Uterus (tissue), 4 donors: ENCODE results near the gene BGN. TPM values are rescaled to one million over a fixed set of nuclear protein-coding genes. Genes with fewer than 3 reads are reported as not detected.

Source experiments
- DNase-seq, 2 donors: peaks; one replicate each; pipeline ENCODE4 v3.0.0-alpha.2; 2019 to 2020
- H3K27ac ChIP-seq, 2 donors: fragments of 200-600 bp; sonication (generic); 1 replicate in 1 of 2; 2 replicates in 1 of 2; pipeline ENCODE4 v1.5.1; 2016 to 2018
- H3K27me3 ChIP-seq, 2 donors: fragments of 200-600 bp; sonication (generic); one replicate each; pipeline ENCODE4 v1.5.1; 2018 to 2019; ENCODE audit warnings: control low read depth in 1 of 2
- H3K36me3 ChIP-seq, 2 donors: fragments of 200-600 bp; sonication (generic); one replicate each; pipeline ENCODE4 v1.5.1; 2019; ENCODE audit warnings: control low read depth in 1 of 2
- H3K4me1 ChIP-seq, 2 donors: fragments of 200-600 bp; sonication (generic); one replicate each; pipeline ENCODE4 v1.5.1; 2018 to 2019; ENCODE audit warnings: control low read depth in 1 of 2
- H3K4me3 ChIP-seq, 2 donors: fragments of 200-600 bp; sonication (generic); 1 replicate in 1 of 2; 2 replicates in 1 of 2; pipeline ENCODE4 v1.5.1; 2018 to 2019; ENCODE audit warnings: mild to moderate bottlenecking in 1 of 2
- H3K9me3 ChIP-seq, 2 donors: fragments of 200-600 bp; sonication (generic); one replicate each; pipeline ENCODE4 v1.5.1; 2019; ENCODE audit warnings: control low read depth in 1 of 2
- CTCF ChIP-seq, 4 experiments: fragments of 200-600 bp in 2 of 4; fragments of 450-650 bp in 2 of 4; sonication (generic) in 2 of 4; IDR thresholded peaks; one replicate each; pipeline ENCODE4 v1.5.1; 2016 to 2019; ENCODE audit warnings: antibody characterized with exemption in 4 of 4, mild to moderate bottlenecking in 2 of 4, moderate library complexity in 1 of 4
- POLR2A ChIP-seq, 2 donors: fragments of 450-650 bp; IDR thresholded peaks; one replicate each; pipeline ENCODE4 v1.6.1; 2016; ENCODE audit warnings: antibody characterized with exemption in 2 of 2, mild to moderate bottlenecking in 1 of 2, moderate library complexity in 1 of 2
- intact Hi-C: fragments of 100-400 bp; cut with DNase I; formaldehyde crosslinking; loops from one replicate; pipeline ENCODE4 v1.15.1; 2023; ENCODE audit warnings: low total_unique reads
- total RNA-seq, 4 donors: library from RNA; depleted of rRNA in 3 of 4; stranded (reverse); fragments of >200 nt in 3 of 4; gene quantifications; one replicate each; pipeline versions ENCODE4 v1.1.0 to v1.2.4, GENCODE V29; 2014 to 2023
- donor health status: DM: yes; HTN: yes; CAD: no.

Gene BGN
- total RNA-seq, 4 donors from 2014 or later: 36.8 to 91.5 (median 50.0) TPM

GRCh38 chrX:153476666-153477363 is 18.0 kb upstream of the BGN start:
- Histone ChIP-seq H3K36me3 (no peaks in the 10 kb centered on the region), H3K9me3 (no peaks in the 10 kb centered on the region), H3K27me3 (no peaks in the 10 kb centered on the region), H3K4me1 (peaks cover 0 to 6% of the 10 kb centered on the region in 2 donors), H3K4me3 (no peak overlapping the region), H3K27ac (peak overlapping the region; percentile 67 to 82)
- intact Hi-C loops: no loop called here
- peak; percentile 67 to 71 for DNase-seq
- TF ChIP-seq CTCF (IDR thresholded peaks at IDR 0.05) (no peak), POLR2A (IDR thresholded peaks at IDR 0.05) (no peak)

- H3K4me3 ChIP-seq: no peak overlapping the region
- TF ChIP-seq CTCF (IDR thresholded peaks at IDR 0.05) (no peak), POLR2A (IDR thresholded peaks at IDR 0.05) (no peak)
- peak overlapping the region; percentile 67 to 82 for H3K27ac ChIP-seq
- H3K9me3 ChIP-seq: no peaks in the 10 kb centered on the region
- no peaks in the 10 kb centered on the region for H3K36me3 ChIP-seq
- intact Hi-C loops: no loop called here
- H3K27me3 ChIP-seq: no peaks in the 10 kb centered on the region
- peaks cover 0 to 6% of the 10 kb centered on the region in 2 donors for H3K4me1 ChIP-seq
- no peak for DNase-seq
Measured at GRCh38 chrX:153477364-153477857, 17.4 kb upstream of the BGN start.

GRCh38 chrX:153477901-153478300 is 16.9 kb upstream of the BGN start:
- peak; percentile 36 to 55 for DNase-seq
- H3K4me3 ChIP-seq: no peak overlapping the region
- H3K9me3 ChIP-seq: no peaks in the 10 kb centered on the region
- TF ChIP-seq POLR2A (IDR thresholded peaks at IDR 0.05): no peak
- TF ChIP-seq CTCF (IDR thresholded peaks at IDR 0.05): no peak
- no peaks in the 10 kb centered on the region for H3K36me3 ChIP-seq
- H3K27me3 ChIP-seq: no peaks in the 10 kb centered on the region
- intact Hi-C loops: no loop called here
- H3K27ac ChIP-seq: peak overlapping the region; percentile 67 to 82
- H3K4me1 ChIP-seq: peaks cover 0 to 6% of the 10 kb centered on the region in 2 donors

GRCh38 chrX:153478746-153479145 is 16.0 kb upstream of the BGN start:
- Histone ChIP-seq H3K4me3 (no peak overlapping the region), H3K27ac (peak overlapping the region in 1 of 2 donors; percentile 82), H3K4me1 (peaks cover 0 to 6% of the 10 kb centered on the region in 2 donors), H3K36me3 (no peaks in the 10 kb centered on the region), H3K9me3 (no peaks in the 10 kb centered on the region), H3K27me3 (no peaks in the 10 kb centered on the region)
- intact Hi-C loops: no loop called here
- DNase-seq: no peak
- TF ChIP-seq CTCF (IDR thresholded peaks at IDR 0.05) (no peak), POLR2A (IDR thresholded peaks at IDR 0.05) (no peak)

GRCh38 chrX:153481043-153481442 is 13.7 kb upstream of the BGN start:
- Histone ChIP-seq H3K4me1 (no peaks in the 10 kb centered on the region), H3K4me3 (no peak overlapping the region), H3K27ac (no peak overlapping the region), H3K36me3 (no peaks in the 10 kb centered on the region), H3K9me3 (no peaks in the 10 kb centered on the region), H3K27me3 (no peaks in the 10 kb centered on the region)
- intact Hi-C loops: no loop called here
- no peak for TF ChIP-seq POLR2A (IDR thresholded peaks at IDR 0.05)
- TF ChIP-seq CTCF (IDR thresholded peaks at IDR 0.05): no peak
- no peak for DNase-seq
